Measurements from ENCODE around the gene ITGAL.
"Not testable (repeated sequence)": the region's sequence is repeated elsewhere in the genome, so short reads cannot be mapped to it uniquely, and the experiment has no call there.

The ITGAL gene

GRCh38 chr16:30474074-30474452 lies 1.5 kb downstream of the ITGAL start:
- Histone ChIP-seq H3K9me3 (ENCODE audit: control insufficient read depth in 5 of 5, low read length in 5 of 5) (peaks cover 0 to 2% (median 0%) of the 10 kb centered on the region in 5 donors), H3K27ac (ENCODE audit: low read depth, low read length) (no peak overlapping the region), H3K36me3 (ENCODE audit: control insufficient read depth in 5 of 5, insufficient read depth in 5 of 5, low read length in 5 of 5) (no peaks in the 10 kb centered on the region), H3K4me3 (ENCODE audit: low read depth in 1 of 5, low read length in 5 of 5) (peak overlapping the region in 1 of 5 donors; percentile 18), H3K4me1 (ENCODE audit: control insufficient read depth in 5 of 5, insufficient read depth in 5 of 5, low read length in 5 of 5) (peaks cover 0 to 17% (median 3%) of the 10 kb centered on the region in 5 donors), H3K9ac (ENCODE audit: low read length in 5 of 5) (no peak overlapping the region), H3K27me3 (ENCODE audit: control insufficient read depth in 5 of 5, insufficient read depth in 4 of 5, low read length in 5 of 5) (peaks cover 7 to 20% (median 13%) of the 10 kb centered on the region in 5 donors)

GRCh38 chr16:30474684-30475083 lies 2.1 kb downstream of the ITGAL start:
- H3K36me3 ChIP-seq (ENCODE audit: control insufficient read depth in 5 of 5, insufficient read depth in 5 of 5, low read length in 5 of 5): no peaks in the 10 kb centered on the region
- H3K4me1 ChIP-seq (ENCODE audit: control insufficient read depth in 5 of 5, insufficient read depth in 5 of 5, low read length in 5 of 5): peaks cover 0 to 17% (median 3%) of the 10 kb centered on the region in 5 donors
- H3K4me3 ChIP-seq (ENCODE audit: low read depth in 1 of 5, low read length in 5 of 5): no peak overlapping the region
- H3K9me3 ChIP-seq (ENCODE audit: control insufficient read depth in 5 of 5, low read length in 5 of 5): peaks cover 0 to 2% (median 0%) of the 10 kb centered on the region in 5 donors
- no peak overlapping the region for H3K27ac ChIP-seq (ENCODE audit: low read depth, low read length)
- peaks cover 7 to 20% (median 13%) of the 10 kb centered on the region in 5 donors for H3K27me3 ChIP-seq (ENCODE audit: control insufficient read depth in 5 of 5, insufficient read depth in 4 of 5, low read length in 5 of 5)
- no peak overlapping the region for H3K9ac ChIP-seq (ENCODE audit: low read length in 5 of 5)

- Histone ChIP-seq H3K27me3 (ENCODE audit: control insufficient read depth in 5 of 5, insufficient read depth in 4 of 5, low read length in 5 of 5) (peaks cover 7 to 20% (median 13%) of the 10 kb centered on the region in 5 donors), H3K4me1 (ENCODE audit: control insufficient read depth in 5 of 5, insufficient read depth in 5 of 5, low read length in 5 of 5) (peaks cover 0 to 17% (median 3%) of the 10 kb centered on the region in 5 donors), H3K36me3 (ENCODE audit: control insufficient read depth in 5 of 5, insufficient read depth in 5 of 5, low read length in 5 of 5) (no peaks in the 10 kb centered on the region), H3K27ac (ENCODE audit: low read depth, low read length) (no peak overlapping the region), H3K9ac (ENCODE audit: low read length in 5 of 5) (no peak overlapping the region), H3K4me3 (ENCODE audit: low read depth in 1 of 5, low read length in 5 of 5) (no peak overlapping the region), H3K9me3 (ENCODE audit: control insufficient read depth in 5 of 5, low read length in 5 of 5) (peaks cover 0 to 2% (median 0%) of the 10 kb centered on the region in 5 donors)
Measured at GRCh38 chr16:30476991-30477390, 4.4 kb downstream of the ITGAL start.

- not testable (repeated sequence) for H3K27ac ChIP-seq (ENCODE audit: low read depth, low read length); H3K4me3 ChIP-seq (ENCODE audit: low read depth in 1 of 5, low read length in 5 of 5); H3K9ac ChIP-seq (ENCODE audit: low read length in 5 of 5); H3K36me3 ChIP-seq (ENCODE audit: control insufficient read depth in 5 of 5, insufficient read depth in 5 of 5, low read length in 5 of 5); H3K9me3 ChIP-seq (ENCODE audit: control insufficient read depth in 5 of 5, low read length in 5 of 5)
- Histone ChIP-seq H3K4me1 (ENCODE audit: control insufficient read depth in 5 of 5, insufficient read depth in 5 of 5, low read length in 5 of 5) (peaks cover 0 to 13% (median 0%) of the 10 kb centered on the region in 5 donors), H3K27me3 (ENCODE audit: control insufficient read depth in 5 of 5, insufficient read depth in 4 of 5, low read length in 5 of 5) (peaks cover 7 to 17% (median 12%) of the 10 kb centered on the region in 5 donors)
Measured at GRCh38 chr16:30477773-30478172, 5.2 kb downstream of the ITGAL start.

DNA sequence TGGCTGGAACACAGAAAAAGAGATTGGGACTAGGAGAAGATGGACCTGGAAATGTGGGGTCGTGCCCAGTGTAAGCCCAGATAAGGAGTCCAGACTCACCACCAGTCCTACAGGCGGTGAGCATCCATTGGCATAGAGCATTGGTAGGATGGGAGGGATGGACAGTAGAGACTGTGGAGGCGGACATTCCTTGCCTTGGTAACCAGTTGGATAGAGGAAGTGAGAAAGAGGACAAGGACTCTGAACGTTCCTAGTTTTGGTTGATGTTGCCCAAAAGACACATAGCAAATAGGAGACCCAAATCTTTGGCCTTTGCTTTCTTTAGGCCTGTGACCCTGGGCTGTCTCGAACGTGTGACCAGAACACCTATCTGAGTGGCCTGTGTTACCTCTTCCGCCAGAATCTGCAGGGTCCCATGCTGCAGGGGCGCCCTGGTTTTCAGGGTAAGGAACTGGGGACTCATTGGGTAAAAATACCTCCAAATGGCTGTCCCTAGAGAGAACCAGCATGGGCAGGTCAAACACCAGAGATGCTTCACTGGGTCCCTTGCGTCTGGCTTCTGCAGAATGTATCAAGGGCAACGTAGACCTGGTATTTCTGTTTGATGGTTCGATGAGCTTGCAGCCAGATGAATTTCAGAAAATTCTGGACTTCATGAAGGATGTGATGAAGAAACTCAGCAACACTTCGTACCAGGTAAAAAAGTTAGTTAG lies 6.4 kb downstream of the ITGAL start:
- H3K36me3 ChIP-seq (ENCODE audit: control insufficient read depth in 5 of 5, insufficient read depth in 5 of 5, low read length in 5 of 5): no peaks in the 10 kb centered on the region
- H3K27me3 ChIP-seq (ENCODE audit: control insufficient read depth in 5 of 5, insufficient read depth in 4 of 5, low read length in 5 of 5): peaks cover 5 to 12% (median 9%) of the 10 kb centered on the region in 5 donors
- no peak overlapping the region for H3K4me3 ChIP-seq (ENCODE audit: low read depth in 1 of 5, low read length in 5 of 5)
- H3K9ac ChIP-seq (ENCODE audit: low read length in 5 of 5): no peak overlapping the region
- H3K27ac ChIP-seq (ENCODE audit: low read depth, low read length): no peak overlapping the region
- no peaks in the 10 kb centered on the region for H3K9me3 ChIP-seq (ENCODE audit: control insufficient read depth in 5 of 5, low read length in 5 of 5)
- H3K4me1 ChIP-seq (ENCODE audit: control insufficient read depth in 5 of 5, insufficient read depth in 5 of 5, low read length in 5 of 5): peaks cover 0 to 2% (median 0%) of the 10 kb centered on the region in 5 donors

GRCh38 chr16:30481381-30481780 lies 8.8 kb downstream of the ITGAL start:
- Histone ChIP-seq H3K27ac (ENCODE audit: low read depth, low read length) (no peak overlapping the region), H3K9me3 (ENCODE audit: control insufficient read depth in 5 of 5, low read length in 5 of 5) (no peaks in the 10 kb centered on the region), H3K36me3 (ENCODE audit: control insufficient read depth in 5 of 5, insufficient read depth in 5 of 5, low read length in 5 of 5) (no peaks in the 10 kb centered on the region), H3K4me1 (ENCODE audit: control insufficient read depth in 5 of 5, insufficient read depth in 5 of 5, low read length in 5 of 5) (peaks cover 0 to 8% (median 0%) of the 10 kb centered on the region in 5 donors), H3K27me3 (ENCODE audit: control insufficient read depth in 5 of 5, insufficient read depth in 4 of 5, low read length in 5 of 5) (no peaks in the 10 kb centered on the region), H3K9ac (ENCODE audit: low read length in 5 of 5) (no peak overlapping the region), H3K4me3 (ENCODE audit: low read depth in 1 of 5, low read length in 5 of 5) (no peak overlapping the region)

DNA sequence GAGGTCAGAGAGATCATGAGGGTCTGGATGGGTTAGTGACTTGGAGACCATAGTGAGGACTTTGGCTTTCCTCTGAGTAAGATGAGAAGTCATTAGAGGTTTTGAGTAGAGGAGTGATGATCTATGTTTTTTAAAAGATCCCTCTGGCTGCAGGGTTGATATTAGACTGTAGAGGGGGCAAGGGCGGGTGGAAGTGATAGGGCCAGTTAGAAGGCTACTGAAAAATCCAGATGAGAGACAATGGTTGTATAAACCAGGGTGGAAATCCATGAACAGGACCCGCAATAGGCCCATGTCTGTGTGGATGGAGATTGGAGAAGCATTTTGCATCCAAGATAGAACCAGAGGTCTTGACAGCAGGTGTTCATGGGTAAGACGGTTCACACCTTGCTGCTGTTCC lies 9.8 kb downstream of the ITGAL start:
- Histone ChIP-seq H3K27ac (ENCODE audit: low read depth, low read length) (no peak overlapping the region), H3K27me3 (ENCODE audit: control insufficient read depth in 5 of 5, insufficient read depth in 4 of 5, low read length in 5 of 5) (no peaks in the 10 kb centered on the region), H3K36me3 (ENCODE audit: control insufficient read depth in 5 of 5, insufficient read depth in 5 of 5, low read length in 5 of 5) (no peaks in the 10 kb centered on the region), H3K9ac (ENCODE audit: low read length in 5 of 5) (no peak overlapping the region), H3K4me1 (ENCODE audit: control insufficient read depth in 5 of 5, insufficient read depth in 5 of 5, low read length in 5 of 5) (peaks cover 0 to 8% (median 0%) of the 10 kb centered on the region in 5 donors), H3K4me3 (ENCODE audit: low read depth in 1 of 5, low read length in 5 of 5) (no peak overlapping the region), H3K9me3 (ENCODE audit: control insufficient read depth in 5 of 5, low read length in 5 of 5) (no peaks in the 10 kb centered on the region)

- Histone ChIP-seq H3K36me3 (ENCODE audit: control insufficient read depth in 5 of 5, insufficient read depth in 5 of 5, low read length in 5 of 5) (no peaks in the 10 kb centered on the region), H3K9ac (ENCODE audit: low read length in 5 of 5) (no peak overlapping the region), H3K4me3 (ENCODE audit: low read depth in 1 of 5, low read length in 5 of 5) (no peak overlapping the region), H3K27me3 (ENCODE audit: control insufficient read depth in 5 of 5, insufficient read depth in 4 of 5, low read length in 5 of 5) (no peaks in the 10 kb centered on the region), H3K4me1 (ENCODE audit: control insufficient read depth in 5 of 5, insufficient read depth in 5 of 5, low read length in 5 of 5) (peaks cover 0 to 15% (median 7%) of the 10 kb centered on the region in 5 donors), H3K9me3 (ENCODE audit: control insufficient read depth in 5 of 5, low read length in 5 of 5) (no peaks in the 10 kb centered on the region), H3K27ac (ENCODE audit: low read depth, low read length) (no peak overlapping the region)
Measured at GRCh38 chr16:30484887-30485286, 12.3 kb downstream of the ITGAL start.

- H3K9ac ChIP-seq (ENCODE audit: low read length in 5 of 5): peak overlapping the region in 1 of 5 donors; percentile 35
- H3K36me3 ChIP-seq (ENCODE audit: control insufficient read depth in 5 of 5, insufficient read depth in 5 of 5, low read length in 5 of 5): no peaks in the 10 kb centered on the region
- H3K4me1 ChIP-seq (ENCODE audit: control insufficient read depth in 5 of 5, insufficient read depth in 5 of 5, low read length in 5 of 5): peaks cover 0 to 17% (median 11%) of the 10 kb centered on the region in 5 donors
- no peak overlapping the region for H3K4me3 ChIP-seq (ENCODE audit: low read depth in 1 of 5, low read length in 5 of 5)
- no peak overlapping the region for H3K27ac ChIP-seq (ENCODE audit: low read depth, low read length)
- no peaks in the 10 kb centered on the region for H3K27me3 ChIP-seq (ENCODE audit: control insufficient read depth in 5 of 5, insufficient read depth in 4 of 5, low read length in 5 of 5)
- H3K9me3 ChIP-seq (ENCODE audit: control insufficient read depth in 5 of 5, low read length in 5 of 5): no peaks in the 10 kb centered on the region
Measured at GRCh38 chr16:30485818-30486436, 13.4 kb downstream of the ITGAL start.
